MM.1S (cell line): Measurements from ENCODE around the gene TOR3A.

ENCODE experiments used
- DNase-seq: peaks from one replicate; pipeline ENCODE4 v3.0.0-alpha.2; 2015
- H2AFZ ChIP-seq: fragments of 300-600 bp; sonication (generic); 2 replicates; pipeline ENCODE4 v1.6.0; 2016; ENCODE audit warnings: antibody characterized with exemption, low read length
- H3F3A ChIP-seq: fragments of 300-600 bp; sonication (generic); 2 replicates; pipeline ENCODE4 v1.6.1; 2016; ENCODE audit warnings: mild to moderate bottlenecking, antibody characterized with exemption, low read length, moderate library complexity, mixed read lengths; ENCODE audit not compliant: insufficient read depth
- H3K27ac ChIP-seq: fragments of 300-600 bp; sonication (generic); 2 replicates; pipeline ENCODE4 v1.5.1; 2016; ENCODE audit warnings: mild to moderate bottlenecking, low read length
- H3K27me3 ChIP-seq: fragments of 300-600 bp; sonication (generic); replicated peaks from 2 replicates; pipeline ENCODE4 v1.6.0; 2016; ENCODE audit warnings: low read length; ENCODE audit not compliant: insufficient read depth
- H3K36me3 ChIP-seq: fragments of 300-600 bp; sonication (generic); replicated peaks from 2 replicates; pipeline ENCODE4 v1.6.1; 2016; ENCODE audit warnings: mild to moderate bottlenecking, low read length, mixed read lengths; ENCODE audit not compliant: insufficient read depth
- H3K4me1 ChIP-seq: fragments of 300-600 bp; sonication (generic); 2 replicates; pipeline ENCODE4 v1.6.1; 2016; ENCODE audit warnings: low read length, mixed read lengths
- H3K4me2 ChIP-seq: fragments of 300-600 bp; sonication (generic); 2 replicates; pipeline ENCODE4 v1.6.0; 2016; ENCODE audit warnings: low read depth, low read length
- H3K4me3 ChIP-seq: fragments of 300-600 bp; sonication (generic); 2 replicates; pipeline ENCODE4 v1.5.1; 2016; ENCODE audit warnings: low read length, mixed read lengths
- H3K79me2 ChIP-seq: fragments of 300-600 bp; sonication (generic); 2 replicates; pipeline ENCODE4 v1.6.1; 2016; ENCODE audit warnings: mixed run types, low read length, mixed read lengths
- H3K9ac ChIP-seq: fragments of 300-600 bp; sonication (generic); 2 replicates; pipeline ENCODE4 v1.6.1; 2016; ENCODE audit warnings: low read length, mixed read lengths
- H3K9me2 ChIP-seq: fragments of 300-600 bp; sonication (generic); replicated peaks from 2 replicates; pipeline ENCODE4 v1.6.1; 2016; ENCODE audit warnings: mild to moderate bottlenecking, low read length, mixed read lengths; ENCODE audit not compliant: insufficient read depth
- H3K9me3 ChIP-seq: fragments of 300-600 bp; sonication (generic); replicated peaks from 2 replicates; pipeline ENCODE4 v1.6.1; 2016; ENCODE audit warnings: mild to moderate bottlenecking, low read length, mixed read lengths; ENCODE audit not compliant: insufficient read depth
- H4K20me1 ChIP-seq: fragments of 300-600 bp; sonication (generic); 2 replicates; pipeline ENCODE4 v1.6.1; 2016; ENCODE audit warnings: mild to moderate bottlenecking, low read length, moderate library complexity, mixed read lengths; ENCODE audit not compliant: insufficient read depth
- CTCF ChIP-seq: fragments of 300-600 bp; sonication (generic); IDR thresholded peaks from 2 replicates; pipeline ENCODE4 v1.5.1; 2016; ENCODE audit warnings: antibody characterized with exemption, low read length, mixed read lengths
- EZH2 ChIP-seq: fragments of 300-600 bp; sonication (generic); optimal IDR thresholded peaks from 2 replicates; pipeline ENCODE3; 2017; ENCODE audit warnings: low read depth, mild to moderate bottlenecking, antibody characterized with exemption, low read length, mixed read lengths
- EZH2phosphoT487 ChIP-seq: fragments of 300-600 bp; sonication (generic); IDR thresholded peaks from 2 replicates; pipeline ENCODE4 v1.6.1; 2018; ENCODE audit warnings: antibody characterized with exemption, low read length

TOR3A gene

GRCh38 chr1:179121159-179121938 is 39.5 kb downstream of the TOR3A start:
- H4K20me1 ChIP-seq, result no peaks in the 10 kb centered on the region
- peak; percentile 62 for DNase-seq
- no peak overlapping the region for H3K4me3 ChIP-seq
- TF ChIP-seq CTCF, result peak; percentile 72
- no peak for TF ChIP-seq EZH2
- TF ChIP-seq EZH2phosphoT487, result no peak
- no peaks in the 10 kb centered on the region for H3K27me3 ChIP-seq
- H3K79me2 ChIP-seq, result no peaks in the 10 kb centered on the region
- H3K9me2 ChIP-seq, result no peaks in the 10 kb centered on the region
- no peaks in the 10 kb centered on the region for H3K9me3 ChIP-seq
- 0 out of 2 replicates have a peak, but pooled peaks cover 10% of the 10 kb centered on the region for H3K36me3 ChIP-seq
- H3K9ac ChIP-seq, result no peak overlapping the region
- no peak overlapping the region for H3K27ac ChIP-seq
- H3K4me1 ChIP-seq, result no peaks in the 10 kb centered on the region
- no peak overlapping the region for H2AFZ ChIP-seq
- H3F3A ChIP-seq, result no peaks in the 10 kb centered on the region
- H3K4me2 ChIP-seq, result no peak overlapping the region

- Histone ChIP-seq H3K4me3 (no peak overlapping the region), H3K79me2 (peaks cover 3% of the 10 kb centered on the region; the same call in 1 of the 2 replicates), H3K27ac (no peak overlapping the region), H3K36me3 (0 out of 2 replicates have a peak, but pooled peaks cover 3% of the 10 kb centered on the region), H3K9me2 (no peaks in the 10 kb centered on the region), H3K4me1 (peaks cover 5% of the 10 kb centered on the region; the same call in 1 of the 2 replicates), H3K27me3 (no peaks in the 10 kb centered on the region), H3K9me3 (no peaks in the 10 kb centered on the region), H4K20me1 (no peaks in the 10 kb centered on the region), H3F3A (no peaks in the 10 kb centered on the region), H3K4me2 (no peak overlapping the region), H3K9ac (no peak overlapping the region), H2AFZ (no peak overlapping the region)
- no peak for DNase-seq
- TF ChIP-seq EZH2phosphoT487 (no peak), CTCF (no peak), EZH2 (no peak)
Measured at GRCh38 chr1:179124873-179125272, 43.0 kb downstream of the TOR3A start.

- H2AFZ ChIP-seq, result no peak overlapping the region
- no peak overlapping the region for H3K4me2 ChIP-seq
- no peaks in the 10 kb centered on the region for H4K20me1 ChIP-seq
- H3K4me1 ChIP-seq, result peaks cover 8% of the 10 kb centered on the region; the same call in 1 of the 2 replicates
- H3K27ac ChIP-seq, result no peak overlapping the region
- no peaks in the 10 kb centered on the region for H3K27me3 ChIP-seq
- H3K79me2 ChIP-seq, result peaks cover 3% of the 10 kb centered on the region; the same call in 1 of the 2 replicates
- DNase-seq, result no peak
- H3K9me2 ChIP-seq, result no peaks in the 10 kb centered on the region
- H3K4me3 ChIP-seq, result no peak overlapping the region
- TF ChIP-seq EZH2phosphoT487 (no peak), CTCF (no peak), EZH2 (no peak)
- no peaks in the 10 kb centered on the region for H3F3A ChIP-seq
- H3K36me3 ChIP-seq, result no peaks in the 10 kb centered on the region
- H3K9ac ChIP-seq, result no peak overlapping the region
- H3K9me3 ChIP-seq, result no peaks in the 10 kb centered on the region
Measured at GRCh38 chr1:179126338-179127060, 44.6 kb downstream of the TOR3A start.
